ENCODE data around the gene PAGR1.

DNA sequence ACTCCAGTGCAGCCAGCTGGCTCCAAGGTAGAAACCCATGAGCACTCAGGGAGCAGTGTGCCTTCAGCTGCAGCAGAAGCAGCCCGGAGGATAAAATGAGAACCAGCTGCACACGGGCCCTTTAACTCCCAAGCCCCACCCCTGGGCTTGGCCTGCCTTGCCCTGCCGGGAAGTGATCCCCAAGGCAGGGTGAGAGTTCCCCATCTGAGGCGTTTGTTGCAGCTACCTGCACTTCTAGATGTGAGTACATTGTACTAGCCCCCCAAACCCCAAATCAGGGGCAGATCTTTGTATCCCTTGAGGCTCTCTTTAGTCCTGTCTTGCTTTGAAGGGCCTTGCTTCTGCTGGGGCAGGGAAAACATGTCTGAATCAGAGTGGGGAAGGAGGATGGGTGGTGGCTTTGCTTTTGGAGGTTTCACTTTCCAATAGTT lies 4.3 kb downstream of the PAGR1 start, which contains the start of gene MVP:
- TF ChIP-seq, protein P1, sequence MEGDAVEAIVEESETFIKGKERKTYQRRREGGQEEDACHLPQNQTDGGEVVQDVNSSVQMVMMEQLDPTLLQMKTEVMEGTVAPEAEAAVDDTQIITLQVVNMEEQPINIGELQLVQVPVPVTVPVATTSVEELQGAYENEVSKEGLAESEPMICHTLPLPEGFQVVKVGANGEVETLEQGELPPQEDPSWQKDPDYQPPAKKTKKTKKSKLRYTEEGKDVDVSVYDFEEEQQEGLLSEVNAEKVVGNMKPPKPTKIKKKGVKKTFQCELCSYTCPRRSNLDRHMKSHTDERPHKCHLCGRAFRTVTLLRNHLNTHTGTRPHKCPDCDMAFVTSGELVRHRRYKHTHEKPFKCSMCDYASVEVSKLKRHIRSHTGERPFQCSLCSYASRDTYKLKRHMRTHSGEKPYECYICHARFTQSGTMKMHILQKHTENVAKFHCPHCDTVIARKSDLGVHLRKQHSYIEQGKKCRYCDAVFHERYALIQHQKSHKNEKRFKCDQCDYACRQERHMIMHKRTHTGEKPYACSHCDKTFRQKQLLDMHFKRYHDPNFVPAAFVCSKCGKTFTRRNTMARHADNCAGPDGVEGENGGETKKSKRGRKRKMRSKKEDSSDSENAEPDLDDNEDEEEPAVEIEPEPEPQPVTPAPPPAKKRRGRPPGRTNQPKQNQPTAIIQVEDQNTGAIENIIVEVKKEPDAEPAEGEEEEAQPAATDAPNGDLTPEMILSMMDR (IDR thresholded peaks at IDR 0.05): no peak
- TF ChIP-seq POLR2A (IDR thresholded peaks at IDR 0.05): no peak

Data from lower leg skin (tissue), 3 donors.